K562 (cell line): Measurements from ENCODE around the gene SPTY2D1. TPM values are rescaled to one million over a fixed set of nuclear protein-coding genes. Genes with fewer than 3 reads are reported as not detected.

Source experiments
- ATAC-seq: fragments of 200-7000 bp; cut with Tn5 transposase; 3 replicates; pipeline ENCODE4 v1.9.1; 2020; ENCODE audit warnings: moderate library complexity
- BruUV-seq: library from RNA; stranded (reverse); fragments of 400-500 nt; replicated peaks from 2 replicates; lab custom pipeline; 2021; lab: Mats Ljungman, UMichigan
- CTCF ChIA-PET: fragments of 300-600 bp; formaldehyde crosslinking; extraction: SDS; loops from one replicate; lab custom pipeline; 2021; ENCODE audit warnings: low intra/inter-chr PET ratio; lab: Yijun Ruan, JAX
- POLR2A ChIA-PET: fragments of 300-600, 350-650 bp; sonication (Branson Sonifier 250); formaldehyde crosslinking; extraction: SDS; loops from one replicate; lab custom pipeline; 2021; ENCODE audit warnings: antibody characterized with exemption, inconsistent platforms; lab: Yijun Ruan, JAX
- DNase-seq, 4 experiments: peaks; one replicate each; pipeline versions ENCODE4 v3.0.0 to v3.0.0-alpha.2; 2011 to 2018; ENCODE audit warnings: low spot score in 3 of 4, mixed read lengths in 3 of 4; ENCODE audit errors: extremely low read depth in 1 of 4
- FAIRE-seq: peaks from 2 replicates; lab custom pipeline; 2011; peaks lifted over from hg19 to GRCh38; lab: Jason Lieb, UNC
- H2AFZ ChIP-seq: 2 replicates; pipeline ENCODE4 v1.6.0; 2011; ENCODE audit warnings: low read depth, low read length, control low read depth, inconsistent platforms
- H3K27ac ChIP-seq: fragments of 200-600 bp; 3 replicates; pipeline ENCODE4 v1.8.0; 2011; ENCODE audit warnings: low read depth, mild to moderate bottlenecking, control low read depth, inconsistent platforms, low read length, moderate library complexity, mixed read lengths; ENCODE audit errors: extremely low read depth
- H3K27me3 ChIP-seq, 2 experiments: fragments of 300-600 bp in 1 of 2; 2 replicates in 1 of 2; 3 replicates in 1 of 2; pipeline versions ENCODE4 v1.6.0 to v1.8.0; 2011; ENCODE audit warnings: inconsistent platforms in 2 of 2, low read length in 2 of 2, mild to moderate bottlenecking in 1 of 2, mixed read lengths in 1 of 2, moderate library complexity in 1 of 2; ENCODE audit not compliant: control insufficient read depth in 2 of 2, insufficient read depth in 2 of 2
- H3K36me3 ChIP-seq: fragments of 300-600 bp; 3 replicates; pipeline ENCODE4 v1.8.0; 2011; ENCODE audit warnings: mild to moderate bottlenecking, low read length, inconsistent platforms; ENCODE audit not compliant: control insufficient read depth, insufficient read depth
- H3K4me1 ChIP-seq, 2 experiments: fragments of 200-600 bp in 1 of 2; replicated peaks in 1 of 2; 2 replicates in 1 of 2; 3 replicates in 1 of 2; pipeline versions ENCODE4 v1.5.1 to v1.8.0; 2011; ENCODE audit warnings: inconsistent platforms in 2 of 2, low read length in 2 of 2, mild to moderate bottlenecking in 1 of 2, mixed read lengths in 1 of 2, moderate library complexity in 1 of 2; ENCODE audit not compliant: control insufficient read depth in 2 of 2, insufficient read depth in 2 of 2
- H3K4me2 ChIP-seq: 2 replicates; pipeline ENCODE4 v1.6.1; 2011; ENCODE audit warnings: low read length, control low read depth, inconsistent platforms, mixed read lengths; ENCODE audit not compliant: insufficient read depth
- H3K4me3 ChIP-seq: fragments of 200-600 bp; sonication (generic), shearing (Covaris generic); 2 replicates; pipeline ENCODE4 v1.5.1; 2016; ENCODE audit warnings: control low read depth, inconsistent platforms
- H3K79me2 ChIP-seq: fragments of 200-600 bp; 3 replicates; pipeline ENCODE4 v1.8.0; 2011; ENCODE audit warnings: low read length, inconsistent platforms; ENCODE audit not compliant: control insufficient read depth, insufficient read depth
- H3K9ac ChIP-seq, 2 experiments: 2 replicates each; pipeline versions ENCODE4 v1.6.0 to v1.6.1; 2011; ENCODE audit warnings: low read depth in 2 of 2, low read length in 2 of 2, control low read depth in 1 of 2, inconsistent platforms in 1 of 2, mild to moderate bottlenecking in 1 of 2, mixed read lengths in 1 of 2; ENCODE audit not compliant: insufficient read depth in 1 of 2
- H3K9me1 ChIP-seq: one replicate; pipeline ENCODE4 v1.6.0; 2011; ENCODE audit warnings: inconsistent platforms, mild to moderate bottlenecking, low read length, moderate library complexity; ENCODE audit not compliant: control insufficient read depth, insufficient read depth
- H3K9me3 ChIP-seq: replicated peaks from 2 replicates; pipeline ENCODE4 v1.5.1; 2011; ENCODE audit warnings: low read depth, low read length, inconsistent platforms; ENCODE audit not compliant: control insufficient read depth, insufficient read depth
- H4K20me1 ChIP-seq: replicated peaks from 2 replicates; pipeline ENCODE4 v1.6.1; 2011; ENCODE audit warnings: low read length, inconsistent platforms, mixed read lengths; ENCODE audit not compliant: control insufficient read depth, insufficient read depth
- CBFA2T3 ChIP-seq: fragments of 450-650 bp; IDR thresholded peaks from 2 replicates; pipeline ENCODE4 v1.6.1; 2017
- CEBPZ ChIP-seq: fragments of 150-350 bp; IDR thresholded peaks from 2 replicates; pipeline ENCODE4 v1.6.1; 2014; ENCODE audit warnings: low read depth, mild to moderate bottlenecking, low read length, borderline replicate concordance
- ESRRB ChIP-seq: fragments of 250-450 bp; sonication (Bioruptor Pico); IDR thresholded peaks from 2 replicates; pipeline ENCODE4 v1.5.0; 2020; ENCODE audit warnings: mild to moderate bottlenecking, moderate library complexity, borderline replicate concordance
- FOXA1 ChIP-seq: fragments of 450-650 bp; IDR thresholded peaks from 2 replicates; pipeline ENCODE4 v1.6.1; 2016; ENCODE audit warnings: mild to moderate bottlenecking, borderline replicate concordance
- FOXP4 ChIP-seq: sonication (generic); formaldehyde crosslinking; IDR thresholded peaks from 2 replicates; pipeline ENCODE4 v1.8.0; 2022; ENCODE audit warnings: mild to moderate bottlenecking, missing genetic modification reagents, borderline replicate concordance
- HMGN3 ChIP-seq: IDR thresholded peaks from 2 replicates; pipeline ENCODE4 v1.6.1; 2011; ENCODE audit warnings: borderline replicate concordance, low read depth, mild to moderate bottlenecking, mixed read lengths, low read length; ENCODE audit not compliant: insufficient read length; ENCODE audit errors: extremely low read depth
- MCM5 ChIP-seq: fragments of 450-650 bp; IDR thresholded peaks from 2 replicates; pipeline ENCODE4 v1.6.1; 2016; ENCODE audit warnings: low read depth
- MECOM ChIP-seq: fragments of 250-450 bp; sonication (Bioruptor Pico); IDR thresholded peaks from 2 replicates; pipeline ENCODE4 v1.8.0; 2022; ENCODE audit warnings: inconsistent platforms
- NRF1 ChIP-seq, 2 experiments: fragments of 450-650 bp; IDR thresholded peaks in 1 of 2; conservative IDR thresholded peaks in 1 of 2; 2 replicates each; pipeline ENCODE4 v1.6.1; 2014; ENCODE audit warnings: mild to moderate bottlenecking in 2 of 2
- RFX5 ChIP-seq: IDR thresholded peaks from 2 replicates; pipeline ENCODE4 v1.6.1; 2011; ENCODE audit warnings: low read depth, mild to moderate bottlenecking, improper control_type of control experiment, low read length
- ZNF184 ChIP-seq: sonication (generic); formaldehyde crosslinking; IDR thresholded peaks from 2 replicates; pipeline ENCODE4 v1.5.0; 2020; ENCODE audit warnings: missing genetic modification reagents
- ZNF274 ChIP-seq: IDR thresholded peaks from 2 replicates; pipeline ENCODE4 v1.6.1; 2011; ENCODE audit warnings: low read depth, mild to moderate bottlenecking, low read length, moderate library complexity, borderline replicate concordance
- ZNF586 ChIP-seq: fragments of 450-650 bp; formaldehyde crosslinking; conservative IDR thresholded peaks from 2 replicates; pipeline ENCODE4 v1.4.0; 2020; ENCODE audit warnings: mild to moderate bottlenecking, moderate library complexity
- ZNF79 ChIP-seq: fragments of 250-450 bp; sonication (Bioruptor Pico); IDR thresholded peaks from 2 replicates; pipeline ENCODE4 v1.4.0; 2020; ENCODE audit warnings: low read depth, mild to moderate bottlenecking, moderate library complexity
- WGBS: fragments of 100-300 bp; shearing (Covaris generic); methylation state at CpG from one replicate; pipeline ENCODE4 v1.1.6; 2016; ENCODE audit warnings: low coverage, mixed read lengths; ENCODE audit not compliant: insufficient coverage; ENCODE audit errors: missing lambda C conversion rate; 5-methylcytosine and 5-hydroxymethylcytosine counted together
- in situ Hi-C: fragments of 300-500 bp; cut with MboI; formaldehyde crosslinking; loops from 4 replicates; pipeline ENCODE4 v1.15.0; 2018; ENCODE audit warnings: inconsistent platforms, mixed read lengths
- intact Hi-C: fragments of 100-400 bp; cut with micrococcal nuclease; formaldehyde crosslinking; loops from 2 replicates; pipeline ENCODE4 v1.14.2; 2022
- polyA plus RNA-seq, 8 experiments: library from polyadenylated mRNA; depleted of rRNA in 4 of 8; stranded (reverse) in 5 of 8; unstranded in 3 of 8; fragments of >200 nt; fragmentation: Nextera tagmentation in 2 of 8; fragmentation: Illumina TruSeq in 1 of 8; extraction: Ambion mirVana in 2 of 8; extraction: Trizol in 1 of 8; gene quantifications; 2 replicates each; pipeline versions ENCODE4 v1.2.1 to v1.2.3, GENCODE V29; 2011 to 2014; ENCODE audit warnings: inconsistent platforms in 1 of 8, missing spikeins in 1 of 8
- total RNA-seq, 7 experiments: library from RNA; depleted of rRNA in 6 of 7; stranded (reverse); fragments of >200 nt in 6 of 7; fragmentation: Illumina TruSeq in 2 of 7; extraction: Trizol in 2 of 7; gene quantifications; 2 replicates each; pipeline versions ENCODE4 v1.2.1 to v1.2.3, GENCODE V29; 2011 to 2021; ENCODE audit warnings: low replicate concordance in 1 of 7
- TF ChIP-seq, protein P1 (sequence below): fragments of 450-650 bp; formaldehyde crosslinking; IDR thresholded peaks from 2 replicates; pipeline ENCODE4 v1.4.0; 2020; ENCODE audit warnings: mild to moderate bottlenecking, moderate library complexity

Gene SPTY2D1
- total and polyA plus RNA-seq, 9 of the 15 experiments (the other 6 are each of a cell fraction or from before 2014, with no cell fraction given): 3.2 to 32.1 (median 12.9) TPM

DNA sequence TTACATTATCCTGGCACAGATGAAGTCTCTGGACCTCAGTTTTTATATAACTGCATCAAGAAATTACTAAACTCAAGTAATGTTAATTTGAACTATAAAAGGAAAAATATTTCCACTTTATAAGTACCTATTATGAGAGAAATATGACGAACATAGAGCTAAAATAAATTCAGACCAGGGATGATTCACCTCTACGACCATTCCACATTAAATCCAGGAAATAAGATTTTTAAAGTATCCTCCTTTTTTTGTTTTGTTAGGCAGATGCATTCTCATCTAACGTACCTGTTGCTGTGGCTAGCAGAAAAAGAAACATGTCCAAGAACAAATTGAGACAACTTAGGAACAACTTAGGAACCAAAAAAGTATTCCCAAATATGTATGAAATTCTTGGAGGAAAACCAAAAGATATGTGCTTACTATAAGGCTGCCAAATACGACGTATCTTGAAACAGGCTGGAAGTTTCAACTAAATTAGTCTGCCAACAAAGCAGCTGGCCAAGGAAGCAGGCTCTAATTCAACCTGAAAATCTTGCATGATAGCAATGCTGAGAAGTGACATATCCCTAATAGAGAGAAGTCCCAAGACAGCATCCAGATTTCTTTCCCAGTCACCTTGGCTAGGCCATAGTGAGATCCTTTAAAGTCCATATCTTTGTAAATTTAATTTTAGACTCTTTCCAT is 15.7 kb downstream of the SPTY2D1 start:
- peaks cover 5 to 11% of the 10 kb centered on the region in 2 experiments; a peak in 4 of 5 replicates for H3K4me1 ChIP-seq
- intact Hi-C loops: no loop called here
- peaks cover 54% of the 10 kb centered on the region for H3K79me2 ChIP-seq
- H3K4me2 ChIP-seq: no peak overlapping the region
- H3K9ac ChIP-seq: no peak overlapping the region
- WGBS: 83% methylated on average over 5 of the region's 5 CpGs
- no peak for FAIRE-seq
- in situ Hi-C loops: no loop called here
- H3K27ac ChIP-seq: no peak overlapping the region
- no peaks in the 10 kb centered on the region for H3K9me1 ChIP-seq
- peaks cover 7% of the 10 kb centered on the region; the same call in 1 of the 2 replicates for H4K20me1 ChIP-seq
- ATAC-seq: no peak
- no peak overlapping the region for H2AFZ ChIP-seq
- peaks cover 28% of the 10 kb centered on the region for H3K36me3 ChIP-seq
- H3K27me3 ChIP-seq: no peaks in the 10 kb centered on the region
- no TSS peak for BruUV-seq
- H3K9me3 ChIP-seq: no peaks in the 10 kb centered on the region
- no peak overlapping the region for H3K4me3 ChIP-seq
- ChIA-PET POLR2A (interaction anchor here (0.9 to 4.2 kb wide), 3 partner anchors 12 to 223 kb away, joined by 5 to 32 read pairs (median 10); partner anchors contain the start of gene SPTY2D1), CTCF (no interaction called here)
- no peak for DNase-seq
- TF ChIP-seq ZNF586 (CRISPR knock-in tag) (no peak), FOXP4 (CRISPR knock-in tag) (no peak), ESRRB (no peak), CEBPZ (no peak), ZNF79 (CRISPR knock-in tag) (no peak), FOXA1 (no peak), ZNF274 (no peak), ZNF184 (CRISPR knock-in tag) (no peak), RFX5 (no peak), MCM5 (no peak), CBFA2T3 (no peak), MECOM (CRISPR knock-in tag) (no peak), HMGN3 (no peak), NRF1 (conservative IDR thresholded peaks at IDR 0.05 in 1 of 2, IDR thresholded peaks at IDR 0.05 in 1 of 2) (no peak)
- TF ChIP-seq, protein P1, sequence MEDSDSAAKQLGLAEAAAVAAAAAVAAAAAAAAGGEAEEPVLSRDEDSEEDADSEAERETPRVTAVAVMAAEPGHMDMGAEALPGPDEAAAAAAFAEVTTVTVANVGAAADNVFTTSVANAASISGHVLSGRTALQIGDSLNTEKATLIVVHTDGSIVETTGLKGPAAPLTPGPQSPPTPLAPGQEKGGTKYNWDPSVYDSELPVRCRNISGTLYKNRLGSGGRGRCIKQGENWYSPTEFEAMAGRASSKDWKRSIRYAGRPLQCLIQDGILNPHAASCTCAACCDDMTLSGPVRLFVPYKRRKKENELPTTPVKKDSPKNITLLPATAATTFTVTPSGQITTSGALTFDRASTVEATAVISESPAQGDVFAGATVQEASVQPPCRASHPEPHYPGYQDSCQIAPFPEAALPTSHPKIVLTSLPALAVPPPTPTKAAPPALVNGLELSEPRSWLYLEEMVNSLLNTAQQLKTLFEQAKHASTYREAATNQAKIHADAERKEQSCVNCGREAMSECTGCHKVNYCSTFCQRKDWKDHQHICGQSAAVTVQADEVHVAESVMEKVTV (CRISPR knock-in tag): no peak
